G401 (cell line): ENCODE data around the gene PLVAP. TPM values are rescaled to one million over a fixed set of nuclear protein-coding genes. Genes with fewer than 3 reads are reported as not detected.

Experiments used
- DNase-seq: peaks from one replicate; pipeline ENCODE4 v3.0.0-alpha.2; 2015; ENCODE audit warnings: low spot score
- in situ Hi-C: cut with HindIII; loops from 2 replicates; pipeline ENCODE4 v1.10.0; 2016; ENCODE audit warnings: low sequenced_read_pairs, mixed read lengths
- total RNA-seq: library from RNA; depleted of rRNA; stranded (reverse); fragments of >200 nt; shearing (Covaris generic); gene quantifications from 2 replicates; pipeline ENCODE4 v1.2.3, GENCODE V29; 2014; rRNA removed

Gene PLVAP
- total RNA-seq, 1 experiment from 2014 or later: not detected

- DNase-seq: peak; percentile 100
- in situ Hi-C loops: no loop called here
Measured at GRCh38 chr19:17309198-17309964, 67.8 kb downstream of the PLVAP start, which contains the start of gene DDA1. DDA1 (plus strand) TSS chr19:17309563; CDS start chr19:17309655, 92 bp downstream.

DNA sequence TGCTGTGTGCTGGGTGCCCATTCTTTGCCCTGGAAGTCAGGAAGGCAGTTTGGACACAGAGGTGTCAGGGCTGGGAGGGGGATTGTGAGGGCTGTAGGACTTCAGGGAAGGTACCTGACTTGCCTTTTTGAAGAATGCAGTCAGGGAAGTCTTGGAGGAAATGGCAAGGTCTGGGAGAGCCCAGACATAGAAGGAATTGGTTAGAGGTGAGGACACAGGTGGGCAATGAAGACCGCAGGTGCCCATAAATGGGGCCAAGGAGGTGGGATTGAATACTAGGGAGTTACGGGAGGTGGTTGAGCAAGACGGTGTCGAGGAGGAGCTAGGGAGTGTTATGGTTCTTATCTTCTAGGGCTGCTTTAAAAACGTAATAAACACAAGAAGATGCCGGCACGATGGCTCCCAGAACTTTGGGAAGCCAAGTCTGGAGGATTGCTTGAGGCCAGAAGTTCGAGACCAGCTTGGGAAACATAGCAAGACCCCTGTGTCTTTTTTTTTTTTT, 69.2 kb downstream of the PLVAP start:
- DNase-seq: no peak
- in situ Hi-C loops: no loop called here

- DNase-seq: no peak
- in situ Hi-C loops: no loop called here
Measured at GRCh38 chr19:17306285-17306714, 70.8 kb downstream of the PLVAP start.

- peak; percentile 99 for DNase-seq
- in situ Hi-C loops: no loop called here
Measured at GRCh38 chr19:17305517-17306284, 71.4 kb downstream of the PLVAP start, which contains the start of gene MRPL34. MRPL34 (plus strand) TSS chr19:17305872; CDS start chr19:17305893, 21 bp downstream.

GRCh38 chr19:17305216-17305516, 72.0 kb downstream of the PLVAP start:
- in situ Hi-C loops: no loop called here
- no peak for DNase-seq

DNA sequence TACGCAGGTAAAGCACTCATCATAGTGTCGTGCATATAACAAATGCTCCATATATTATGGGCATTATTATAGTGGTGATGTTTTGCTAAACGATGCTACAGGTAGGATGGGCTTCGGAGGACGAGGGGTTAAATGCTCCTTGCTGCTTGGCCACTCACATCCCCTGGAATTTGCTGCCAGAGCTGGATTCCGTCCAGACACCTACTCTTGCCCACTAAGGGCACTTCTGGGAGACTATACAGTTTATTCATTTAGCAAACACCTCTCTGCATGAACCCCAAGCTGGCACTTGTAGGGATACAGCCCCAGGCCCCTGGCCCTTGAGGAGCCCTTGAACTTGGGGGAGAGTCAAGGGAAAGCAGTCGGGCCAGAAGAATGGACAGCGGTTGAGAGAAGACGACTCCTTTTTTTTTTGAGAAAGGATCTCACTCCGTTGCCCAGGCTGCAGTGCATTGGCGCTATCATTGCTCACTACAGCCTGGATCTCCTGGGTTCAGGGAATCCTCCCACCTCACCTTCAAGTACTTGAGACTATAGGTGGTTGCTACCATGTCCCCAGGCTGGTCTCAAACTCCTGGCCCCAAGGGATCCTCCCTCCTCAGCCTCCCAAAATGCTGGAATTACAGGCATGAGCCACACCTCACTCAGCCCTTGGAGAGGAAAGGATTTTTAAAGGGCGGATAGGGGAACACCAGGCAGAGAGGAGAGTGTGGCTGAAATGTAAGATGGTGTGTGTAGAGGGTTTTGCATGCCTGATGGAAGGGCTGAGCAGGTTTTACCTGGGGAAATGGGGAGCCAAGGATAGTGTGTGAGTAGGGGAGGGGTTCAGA, 72.5 kb downstream of the PLVAP start:
- in situ Hi-C loops: no loop called here
- peak; percentile 26 for DNase-seq

- DNase-seq: no peak
- in situ Hi-C loops: no loop called here
Measured at GRCh38 chr19:17303940-17304267, 73.2 kb downstream of the PLVAP start.

DNA sequence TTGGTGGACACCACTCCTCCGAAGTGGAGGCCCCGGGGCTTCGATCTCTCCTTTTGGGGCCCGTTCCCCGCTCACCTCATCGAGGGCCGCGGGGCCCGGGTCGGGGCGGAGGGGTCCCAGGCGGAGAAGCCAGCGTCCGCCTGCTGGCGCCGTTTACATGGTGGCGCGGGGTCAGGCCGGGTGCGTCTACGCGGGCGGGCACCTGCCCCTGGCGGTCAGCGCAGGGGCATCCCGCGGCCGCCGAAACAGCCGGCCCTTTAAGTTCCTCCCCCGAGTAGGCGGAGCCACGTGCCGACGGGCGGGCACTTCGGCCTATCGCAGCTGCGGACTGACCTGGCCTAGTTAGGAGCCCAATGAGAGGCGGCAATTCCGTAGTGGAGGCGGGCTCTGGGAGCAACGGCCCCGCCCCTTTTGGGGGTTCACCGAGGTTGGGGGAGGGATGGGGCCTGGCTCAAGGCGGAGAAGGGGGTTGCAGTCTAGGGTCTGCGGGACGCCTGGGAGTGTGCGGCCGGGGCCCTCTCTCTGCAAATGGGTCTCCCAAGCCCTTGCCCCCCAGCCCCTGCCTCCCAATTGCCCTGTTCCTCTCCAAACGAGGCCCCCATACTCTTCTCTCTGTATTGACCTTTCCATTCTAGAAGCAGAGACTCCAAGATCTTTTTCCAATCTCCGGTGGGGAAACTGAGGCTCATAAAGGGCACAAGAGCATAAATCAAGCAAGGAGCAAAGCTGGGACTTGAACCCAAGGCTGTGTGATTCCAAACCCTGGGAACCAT, 73.8 kb downstream of the PLVAP start, which contains the start of gene ABHD8:
Gene ABHD8 (minus strand): TSS at position 259 of the 773 bp plus-strand sequence. CDS start 1,809 bp downstream, outside the sequence.
- in situ Hi-C loops: no loop called here

GRCh38 chr19:17302391-17303166, 74.6 kb downstream of the PLVAP start:
- in situ Hi-C loops: no loop called here
- DNase-seq: peak; percentile 67

More for the DNA sequence above, 73.8 kb downstream of the PLVAP start, which contains the start of gene ABHD8:
- peak; percentile 98 for DNase-seq

Other genes starting within 250 kb of the PLVAP start
- gene USE1, start 162.0 kb downstream of the PLVAP start, total RNA-seq: 22.0 and 29.7 TPM in 2 replicates
- 14.8 and 21.7 TPM in 2 replicates for gene OCEL1, start 151.1 kb downstream of the PLVAP start, total RNA-seq
- gene NR2F6, start 131.4 kb downstream of the PLVAP start, total RNA-seq: 232 and 271 TPM in 2 replicates
- gene USHBP1, start 112.6 kb downstream of the PLVAP start, total RNA-seq: 0.41 and 4.9 TPM in 2 replicates
- gene BABAM1, start 109.9 kb downstream of the PLVAP start, total RNA-seq: 166 and 237 TPM in 2 replicates
- 0.06 and 1.3 TPM in 2 replicates for gene ANKLE1, start 95.4 kb downstream of the PLVAP start, total RNA-seq
- 57.6 and 60.6 TPM in 2 replicates for gene ABHD8, start 73.9 kb downstream of the PLVAP start, total RNA-seq
- 19.0 and 25.4 TPM in 2 replicates for gene MRPL34, start 71.5 kb downstream of the PLVAP start, total RNA-seq
- gene DDA1, start 67.8 kb downstream of the PLVAP start, total RNA-seq: 15.0 and 28.2 TPM in 2 replicates
- gene ANO8, start 42.5 kb downstream of the PLVAP start, total RNA-seq: 3.1 and 4.3 TPM in 2 replicates
- 35.0 and 41.1 TPM in 2 replicates for gene GTPBP3, start 39.8 kb downstream of the PLVAP start, total RNA-seq
- gene CCDC194, start 16.9 kb upstream of the PLVAP start, total RNA-seq: 0.71 and 1.8 TPM in 2 replicates
- 174 and 187 TPM in 2 replicates for gene BST2, start 28.3 kb upstream of the PLVAP start, total RNA-seq
- 76.7 and 112 TPM in 2 replicates for gene MVB12A, start 42.7 kb upstream of the PLVAP start, total RNA-seq
- gene TMEM221, start 71.3 kb upstream of the PLVAP start, total RNA-seq: 0.49 and 1.6 TPM in 2 replicates
- not detected in 2 replicates for gene NXNL1, start 83.6 kb upstream of the PLVAP start, total RNA-seq
- 9.5 and 10.3 TPM in 2 replicates for gene SLC27A1, start 93.2 kb upstream of the PLVAP start, total RNA-seq
- 111 and 141 TPM in 2 replicates for gene PGLS, start 134.3 kb upstream of the PLVAP start, total RNA-seq
- 73.2 and 75.4 TPM in 2 replicates for gene COLGALT1, start 178.3 kb upstream of the PLVAP start, total RNA-seq